ENCODE results near the gene ATPAF1.

The ATPAF1 gene

GRCh38 chr1:46615735-46616134, 52.4 kb downstream of the ATPAF1 start:
- DNase-seq (ENCODE audit: low read depth), result no peak

DNA sequence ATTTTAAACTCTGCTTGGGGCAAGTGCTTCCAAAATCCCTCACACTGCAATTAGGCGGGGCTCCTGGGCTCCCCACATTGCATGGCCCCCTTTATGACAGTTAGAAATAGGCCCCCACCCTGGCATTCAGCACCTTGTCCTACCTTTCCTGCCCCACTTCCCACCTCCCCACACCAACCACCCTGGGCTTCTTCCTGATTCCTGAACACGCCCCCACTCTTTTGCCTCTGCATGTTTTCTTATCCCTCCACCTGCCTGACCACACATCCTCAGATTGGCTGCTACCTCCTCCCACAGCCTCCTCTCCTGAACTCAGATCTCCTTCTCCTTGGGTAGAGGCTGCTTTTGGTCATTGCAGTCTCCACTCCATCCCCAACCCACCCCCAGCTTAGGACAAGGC, 53.1 kb downstream of the ATPAF1 start:
- no peak for DNase-seq (ENCODE audit: low read depth)

DNA sequence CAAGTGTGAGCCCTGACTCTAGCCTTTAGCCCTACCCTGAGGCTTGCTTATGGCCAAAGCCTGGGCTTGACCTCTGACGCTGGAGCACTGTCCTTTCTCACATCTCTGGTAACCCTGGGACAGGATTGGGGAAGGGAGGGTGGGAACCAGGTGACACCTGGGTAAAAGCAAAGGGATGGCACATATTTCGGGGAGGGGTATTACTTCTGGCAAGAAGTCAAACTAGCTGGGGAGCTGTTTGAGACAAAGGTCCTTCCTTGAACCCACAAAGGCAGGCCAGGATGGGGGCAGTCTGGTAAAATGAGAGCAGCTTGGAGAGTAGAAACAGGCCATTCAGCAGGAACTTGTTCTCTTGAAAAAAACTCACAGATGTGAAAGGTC, 53.6 kb downstream of the ATPAF1 start:
- no peak for DNase-seq (ENCODE audit: low read depth)

- DNase-seq (ENCODE audit: low read depth), result peak; percentile 17
These were observed 54.2 kb downstream of the ATPAF1 start for GRCh38 chr1:46613661-46614603.

GRCh38 chr1:46612937-46613660, 55.1 kb downstream of the ATPAF1 start:
- DNase-seq (ENCODE audit: low read depth), result no peak

DNA sequence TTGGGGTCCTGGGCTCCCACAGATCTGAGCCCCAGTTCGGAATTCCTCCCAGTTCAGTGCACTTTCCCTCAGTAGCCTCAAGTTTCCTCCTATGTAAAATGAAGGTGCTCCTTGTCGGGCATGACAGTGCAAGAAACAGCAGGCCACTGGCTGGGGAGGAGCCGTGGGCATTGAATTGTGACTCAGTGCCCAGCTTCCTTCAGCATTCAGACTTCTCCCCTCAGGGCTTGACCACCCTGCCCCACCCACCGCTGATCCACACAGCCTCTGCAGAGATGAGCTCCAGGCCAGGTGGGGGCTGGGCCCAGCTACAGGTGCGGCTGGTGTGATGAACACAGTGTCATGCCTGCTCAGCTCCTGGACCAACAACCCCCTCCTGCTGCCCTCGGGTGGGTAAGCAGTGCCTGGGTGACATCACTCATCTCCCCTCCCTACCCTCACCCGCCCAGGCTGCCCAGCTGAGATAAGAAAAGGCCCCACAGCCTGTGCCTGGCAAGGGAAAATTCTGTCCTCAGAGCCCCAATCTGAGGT, 56.4 kb downstream of the ATPAF1 start:
- DNase-seq (ENCODE audit: low read depth), result no peak

DNA sequence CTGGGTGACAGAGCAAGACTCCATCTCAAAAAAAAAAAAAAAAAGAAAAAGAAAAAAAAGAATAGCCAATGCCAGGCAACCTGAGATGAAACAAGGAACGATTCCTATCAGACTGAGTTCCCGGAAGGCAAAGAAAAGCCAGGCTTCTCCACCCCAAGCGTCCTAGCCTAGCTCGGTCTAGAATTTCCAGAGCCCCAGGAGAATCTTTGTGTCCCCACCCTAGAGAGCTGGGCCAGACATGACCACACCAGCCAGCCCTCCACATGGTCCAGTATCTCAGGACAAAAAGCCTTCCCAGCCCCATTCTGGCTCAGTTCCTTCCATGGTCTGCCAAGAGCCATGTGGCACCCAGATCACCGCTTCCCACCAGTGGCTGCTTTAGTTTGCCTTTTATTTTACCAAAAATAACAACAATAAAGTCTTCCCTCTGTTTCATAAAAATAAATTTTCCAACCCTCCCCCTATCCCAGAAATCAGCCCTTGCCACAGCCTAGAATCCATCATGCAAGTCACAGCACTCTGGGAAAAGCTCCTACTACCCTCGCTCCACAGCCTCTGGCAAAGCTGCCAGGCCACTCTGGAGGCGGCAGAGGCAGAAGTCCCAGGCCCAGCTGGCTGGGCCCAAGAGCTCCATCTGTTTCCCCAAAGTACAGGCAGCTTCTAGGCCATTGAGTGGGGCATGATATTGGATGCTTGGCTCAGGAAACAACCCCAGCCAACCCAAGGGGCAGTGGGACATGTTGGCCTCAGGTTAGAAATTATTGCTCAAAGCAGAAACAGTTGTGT, 60.6 kb downstream of the ATPAF1 start:
- no peak for DNase-seq (ENCODE audit: low read depth)

- DNase-seq (ENCODE audit: low read depth), result no peak
These were observed 61.8 kb downstream of the ATPAF1 start for GRCh38 chr1:46606255-46606965.

- DNase-seq (ENCODE audit: low read depth), result no peak
These were observed 62.9 kb downstream of the ATPAF1 start for GRCh38 chr1:46605232-46605631.

- peak; percentile 98 for DNase-seq (ENCODE audit: low read depth)
These were observed 64.2 kb downstream of the ATPAF1 start, which contains the start of gene MKNK1 for GRCh38 chr1:46603858-46604549. Gene MKNK1, minus strand, starts transcription at chr1:46604268. Its CDS starts 20,941 bp downstream, at chr1:46583327.

DNA sequence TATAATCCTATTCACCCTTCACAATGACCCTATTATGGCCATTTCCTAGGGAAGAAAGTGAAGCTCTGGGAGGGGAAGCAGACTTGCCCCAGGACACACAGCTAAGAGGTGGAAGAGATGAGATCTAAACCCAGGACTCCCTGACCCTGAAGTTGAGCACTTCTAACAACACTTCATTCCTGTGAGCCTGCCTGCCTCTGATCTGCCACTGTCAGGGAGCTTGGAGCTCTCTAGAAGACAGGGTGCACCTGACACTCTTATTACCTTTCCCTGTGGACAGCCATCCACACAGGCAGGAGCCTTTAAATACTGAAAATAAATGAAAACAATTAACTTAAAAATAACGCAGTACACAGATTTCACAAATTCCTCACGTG, 64.7 kb downstream of the ATPAF1 start:
- no peak for DNase-seq (ENCODE audit: low read depth)

DNA sequence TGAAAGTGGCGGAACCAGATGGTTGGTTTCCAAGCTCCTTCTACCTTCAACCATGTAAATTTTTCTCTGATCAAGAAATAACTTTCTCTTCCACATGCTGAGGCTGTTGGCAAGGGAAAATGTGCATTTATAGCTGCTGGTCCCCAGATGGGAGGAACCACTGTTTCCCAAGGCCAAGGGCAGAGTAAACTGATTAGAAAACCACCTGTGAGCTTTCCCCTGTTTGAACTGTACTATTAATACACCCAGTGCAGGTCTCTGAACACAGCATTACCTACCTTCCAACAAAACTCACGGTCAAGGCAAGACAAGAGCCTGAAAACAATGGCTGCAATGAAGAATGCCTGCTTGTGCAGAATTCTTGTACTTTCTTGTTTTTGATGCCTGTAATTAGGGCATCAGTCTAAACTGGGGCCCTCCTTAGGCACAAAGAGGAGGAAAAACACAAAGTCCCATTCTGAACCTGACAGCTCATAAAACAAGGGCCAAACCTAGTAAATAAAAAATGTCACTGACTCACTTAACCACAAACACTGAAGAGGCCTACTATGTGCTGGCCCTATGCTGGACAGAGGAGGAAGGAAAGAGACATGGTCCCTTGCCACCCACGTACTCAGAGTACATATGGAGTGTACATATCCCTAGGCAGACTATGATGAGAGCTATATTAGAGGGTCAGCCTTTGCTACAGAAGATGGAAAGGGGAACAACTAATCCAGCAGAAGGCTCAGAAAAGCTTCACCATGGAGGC, 66.7 kb downstream of the ATPAF1 start:
- DNase-seq (ENCODE audit: low read depth), result no peak

GRCh38 chr1:46599059-46599970, 68.8 kb downstream of the ATPAF1 start:
- DNase-seq (ENCODE audit: low read depth), result no peak

- DNase-seq (ENCODE audit: low read depth), result no peak
These were observed 71.3 kb downstream of the ATPAF1 start for GRCh38 chr1:46596846-46597245.

DNA sequence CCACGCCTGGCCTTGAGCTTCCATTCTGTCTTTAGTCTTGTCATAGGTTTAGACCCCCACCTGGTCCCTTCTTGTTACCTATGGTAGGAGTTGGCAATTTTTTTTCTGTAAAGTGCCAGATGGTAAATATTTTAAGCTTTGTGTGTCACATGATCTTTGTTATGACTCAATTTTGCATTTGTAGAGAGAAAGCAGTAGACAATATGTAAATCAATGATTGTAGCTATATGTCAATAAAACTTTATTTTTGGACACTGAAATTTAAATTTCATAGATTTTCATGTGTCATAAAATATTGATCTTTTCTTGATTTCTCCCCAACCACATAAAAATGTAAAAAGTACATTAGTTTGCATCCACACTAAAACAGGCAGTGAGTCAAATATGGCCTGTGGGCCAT, 72.1 kb downstream of the ATPAF1 start:
- DNase-seq (ENCODE audit: low read depth), result no peak

- DNase-seq (ENCODE audit: low read depth), result no peak
These were observed 73.0 kb downstream of the ATPAF1 start for GRCh38 chr1:46595127-46595526.

DNA sequence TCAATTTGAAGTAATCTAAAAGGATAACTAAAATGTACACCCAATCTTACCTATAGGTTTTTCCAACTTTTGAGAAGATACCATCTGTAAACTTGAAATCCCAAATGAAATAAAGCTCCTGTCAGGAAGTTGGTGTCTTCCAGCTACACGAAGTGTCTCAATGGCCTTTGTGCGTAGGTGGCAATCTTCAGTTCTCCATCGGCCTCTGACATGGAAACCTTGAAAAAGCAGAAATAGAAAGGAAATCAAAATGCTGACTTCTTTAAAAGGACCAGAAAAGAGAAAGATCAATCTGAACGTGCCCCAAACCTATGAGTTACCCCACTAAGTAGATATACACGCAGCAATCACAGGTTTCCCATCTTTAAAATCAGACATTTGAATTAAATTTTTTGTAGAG, 74.1 kb downstream of the ATPAF1 start:
- no peak for DNase-seq (ENCODE audit: low read depth)

GRCh38 chr1:46592823-46593222, 75.3 kb downstream of the ATPAF1 start:
- no peak for DNase-seq (ENCODE audit: low read depth)

- no peak for DNase-seq (ENCODE audit: low read depth)
These were observed 78.6 kb downstream of the ATPAF1 start for GRCh38 chr1:46589529-46589928.

Measured in activated T-helper 1 cell treated with Interleukin-2 at 50 U/mL for 16 hours (primary cell).